Spleen (tissue), 13 donors: ENCODE results near the gene NR1I3. TPM values are rescaled to one million over a fixed set of nuclear protein-coding genes. Genes with fewer than 3 reads are reported as not detected.

Source experiments
- DNase-seq: peaks from one replicate; pipeline ENCODE4 v3.0.0-alpha.2; 2020
- H3K27ac ChIP-seq, 8 donors: fragments of 200-600 bp; sonication (generic) in 7 of 8; 1 replicate in 4 of 8; 2 replicates in 4 of 8; pipeline versions ENCODE4 v1.5.0 to v1.8.0; 2016 to 2021; ENCODE audit warnings: inconsistent platforms in 4 of 8, mild to moderate bottlenecking in 4 of 8, moderate library complexity in 1 of 8
- H3K27me3 ChIP-seq, 7 donors: fragments of 200-600 bp; sonication (generic) in 6 of 7; replicated peaks in 1 of 7; 1 replicate in 4 of 7; 2 replicates in 3 of 7; pipeline versions ENCODE4 v1.5.0 to v1.8.0; 2016 to 2021; ENCODE audit warnings: inconsistent platforms in 3 of 7, mild to moderate bottlenecking in 1 of 7
- H3K36me3 ChIP-seq, 6 donors: fragments of 200-600 bp; sonication (generic) in 5 of 6; 1 replicate in 4 of 6; 2 replicates in 2 of 6; pipeline versions ENCODE4 v1.5.0 to v1.8.0; 2016 to 2021; ENCODE audit warnings: inconsistent platforms in 2 of 6
- H3K4me1 ChIP-seq, 6 donors: fragments of 200-600 bp; sonication (generic) in 5 of 6; 1 replicate in 3 of 6; 2 replicates in 3 of 6; pipeline versions ENCODE4 v1.5.0 to v1.8.0; 2016 to 2021; ENCODE audit warnings: inconsistent platforms in 3 of 6
- H3K4me3 ChIP-seq, 8 donors: fragments of 200-600 bp; sonication (generic) in 7 of 8; 1 replicate in 4 of 8; 2 replicates in 4 of 8; pipeline versions ENCODE4 v1.5.0 to v1.8.0; 2016 to 2021; ENCODE audit warnings: inconsistent platforms in 4 of 8, mild to moderate bottlenecking in 4 of 8, moderate library complexity in 2 of 8
- H3K9me3 ChIP-seq, 8 donors: fragments of 200-600 bp; sonication (generic) in 7 of 8; 1 replicate in 4 of 8; 2 replicates in 4 of 8; pipeline versions ENCODE4 v1.5.0 to v1.8.0; 2016 to 2021; ENCODE audit warnings: inconsistent platforms in 4 of 8
- POLR2A ChIP-seq, 3 donors: fragments of 450-650 bp; IDR thresholded peaks; one replicate each; pipeline ENCODE4 v1.5.1; 2017; ENCODE audit warnings: antibody characterized with exemption in 3 of 3, mild to moderate bottlenecking in 1 of 3
- POLR2AphosphoS5 ChIP-seq, 3 donors: sonication (generic); formaldehyde crosslinking; IDR thresholded peaks; one replicate each; pipeline ENCODE4 v1.5.1; 2017; ENCODE audit warnings: antibody characterized with exemption in 3 of 3
- WGBS, 5 donors: extraction: QIAGEN DNeasy Blood & Tissue Kit in 3 of 5; methylation state at CpG; one replicate each; pipeline versions ENCODE4 v1.1.5 to v1.1.7; 2013 to 2018; 5-methylcytosine and 5-hydroxymethylcytosine counted together
- intact Hi-C: fragments of 100-400 bp; cut with DNase I; formaldehyde crosslinking; loops from one replicate; pipeline ENCODE4 v1.15.0; 2023; ENCODE audit warnings: low total_unique reads
- long read RNA-seq, 2 donors: transcript quantifications; one replicate each; lab custom pipeline, GENCODE V29; 2026
- polyA plus RNA-seq, 3 donors: library from polyadenylated mRNA; stranded (reverse); fragments of 200-250 nt; gene quantifications; one replicate each; pipeline ENCODE4 v1.2.1, GENCODE V29; 2013
- total RNA-seq, 7 donors: library from RNA; depleted of rRNA in 3 of 7; stranded (reverse); fragments of >200 nt in 3 of 7; fragmentation: NEBNext Ultra II Directional in 4 of 7; extraction: Animal tissue kit (Norgen Biotek cat#: 25700) in 4 of 7; gene quantifications; one replicate each; pipeline versions ENCODE4 v1.1.0 to v1.2.1, GENCODE V29; 2016 to 2021
- TF ChIP-seq, protein P1 (sequence below), 11 experiments: fragments of 200-600 bp in 7 of 11; fragments of 450-650 bp in 4 of 11; sonication (generic) in 4 of 11; IDR thresholded peaks in 8 of 11; conservative IDR thresholded peaks in 3 of 11; 1 replicate in 7 of 11; 2 replicates in 4 of 11; pipeline versions ENCODE4 v1.4.0 to v1.8.0; 2016 to 2021; ENCODE audit warnings: antibody characterized with exemption in 11 of 11, inconsistent platforms in 4 of 11, mild to moderate bottlenecking in 1 of 11
- donor health status: healthy with polysubstance abuse.
- donor health status: DM: no; HTN: no; CAD: no; lungs with moderate emphysema.
- donor health status: DM: no; HTN: no; CAD: no.
- donor health status: Bipolar disorder and iron deficiency.
- donor health status: healthy.
- donor health status: DM: no; HTN: no; CAD: no.
- donor health status: DM: yes; HTN: yes; CAD: no.

The NR1I3 gene, protein sequence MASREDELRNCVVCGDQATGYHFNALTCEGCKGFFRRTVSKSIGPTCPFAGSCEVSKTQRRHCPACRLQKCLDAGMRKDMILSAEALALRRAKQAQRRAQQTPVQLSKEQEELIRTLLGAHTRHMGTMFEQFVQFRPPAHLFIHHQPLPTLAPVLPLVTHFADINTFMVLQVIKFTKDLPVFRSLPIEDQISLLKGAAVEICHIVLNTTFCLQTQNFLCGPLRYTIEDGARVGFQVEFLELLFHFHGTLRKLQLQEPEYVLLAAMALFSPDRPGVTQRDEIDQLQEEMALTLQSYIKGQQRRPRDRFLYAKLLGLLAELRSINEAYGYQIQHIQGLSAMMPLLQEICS
- not detected for total RNA-seq
- polyA plus RNA-seq = under 1 TPM in 2 of 3 donors, not detected in 1; 0.06 to 0.11 TPM
- long read RNA-seq, donor 1 = 0 reads
- long read RNA-seq, donor 2 = 0 reads

DNA sequence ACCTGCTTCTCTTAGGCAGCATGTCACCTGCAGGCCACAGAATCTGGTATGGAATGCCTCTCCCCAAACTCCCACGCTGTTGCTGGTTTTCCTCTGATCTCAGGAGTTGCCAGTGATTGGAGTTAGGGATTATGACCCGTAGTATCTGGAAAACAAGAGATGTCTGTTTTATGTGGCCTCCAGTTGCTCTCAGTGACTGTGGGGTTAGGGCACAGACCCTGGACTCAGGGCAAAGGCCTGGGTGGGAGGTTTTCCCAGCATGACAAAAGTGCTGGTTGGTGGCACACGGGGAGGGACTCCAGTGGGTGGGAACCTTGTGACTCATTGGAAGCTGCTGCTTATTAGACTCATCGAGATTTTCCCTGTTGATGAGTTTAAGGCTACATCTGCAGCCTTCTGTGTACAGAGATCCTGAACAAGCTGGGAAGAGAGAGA is at the start of gene NR1I3:
TSS of gene NR1I3 (minus strand) at position 165 of the 435 bp plus-strand sequence. CDS start 1,638 bp downstream, outside the sequence.
- no peak for DNase-seq
- Histone ChIP-seq H3K27me3 (peaks cover 0 to 6% (median 0%) of the 10 kb centered on the region in 7 donors), H3K9me3 (no peaks in the 10 kb centered on the region), H3K36me3 (no peaks in the 10 kb centered on the region), H3K4me3 (no peak within 1 kb of the TSS), H3K4me1 (peaks cover 0 to 3% (median 0%) of the 10 kb centered on the region in 6 donors), H3K27ac (no peak within 1 kb of the TSS)
- no peak for TF ChIP-seq POLR2A (IDR thresholded peaks at IDR 0.05)
- TF ChIP-seq, protein P1, sequence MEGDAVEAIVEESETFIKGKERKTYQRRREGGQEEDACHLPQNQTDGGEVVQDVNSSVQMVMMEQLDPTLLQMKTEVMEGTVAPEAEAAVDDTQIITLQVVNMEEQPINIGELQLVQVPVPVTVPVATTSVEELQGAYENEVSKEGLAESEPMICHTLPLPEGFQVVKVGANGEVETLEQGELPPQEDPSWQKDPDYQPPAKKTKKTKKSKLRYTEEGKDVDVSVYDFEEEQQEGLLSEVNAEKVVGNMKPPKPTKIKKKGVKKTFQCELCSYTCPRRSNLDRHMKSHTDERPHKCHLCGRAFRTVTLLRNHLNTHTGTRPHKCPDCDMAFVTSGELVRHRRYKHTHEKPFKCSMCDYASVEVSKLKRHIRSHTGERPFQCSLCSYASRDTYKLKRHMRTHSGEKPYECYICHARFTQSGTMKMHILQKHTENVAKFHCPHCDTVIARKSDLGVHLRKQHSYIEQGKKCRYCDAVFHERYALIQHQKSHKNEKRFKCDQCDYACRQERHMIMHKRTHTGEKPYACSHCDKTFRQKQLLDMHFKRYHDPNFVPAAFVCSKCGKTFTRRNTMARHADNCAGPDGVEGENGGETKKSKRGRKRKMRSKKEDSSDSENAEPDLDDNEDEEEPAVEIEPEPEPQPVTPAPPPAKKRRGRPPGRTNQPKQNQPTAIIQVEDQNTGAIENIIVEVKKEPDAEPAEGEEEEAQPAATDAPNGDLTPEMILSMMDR (IDR thresholded peaks at IDR 0.05 in 8 of 11, conservative IDR thresholded peaks at IDR 0.05 in 3 of 11) = no peak
- WGBS, 5 donors = 75 to 81% (median 78%) methylated on average over 4 of the region's 4 CpGs
- intact Hi-C loops = no loop called here

DNA sequence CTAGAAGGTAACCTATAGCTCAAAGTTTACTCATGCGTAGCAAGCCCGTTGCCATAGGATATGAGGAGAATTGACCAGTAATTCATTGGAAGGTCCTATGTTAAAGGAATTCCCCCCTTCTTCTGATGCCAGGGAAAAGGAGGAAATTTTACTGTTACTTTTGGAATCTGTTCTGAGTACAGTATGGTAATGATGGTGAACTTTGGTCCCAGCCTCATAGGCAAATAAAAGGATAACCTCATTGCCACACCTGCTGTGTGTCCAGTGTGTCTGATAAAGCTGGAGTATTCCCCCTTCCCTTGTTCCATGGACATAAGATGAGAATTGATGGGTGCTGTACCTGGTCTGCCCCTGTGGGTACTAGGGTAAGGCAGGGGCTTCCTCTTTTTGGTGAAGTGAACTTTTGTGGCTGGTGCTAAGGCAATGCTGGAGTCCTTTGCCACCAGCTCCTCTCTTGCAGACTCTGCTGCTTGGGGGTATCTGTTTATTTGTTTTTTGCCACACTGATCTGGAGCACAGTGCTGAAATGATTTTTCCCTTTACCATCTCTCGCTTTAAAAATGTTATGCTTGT is 49.6 kb upstream of the NR1I3 start:
- WGBS, 5 donors = 88 to 96% (median 94%) methylated on average over 3 of the region's 3 CpGs
- Histone ChIP-seq H3K27me3 (no peaks in the 10 kb centered on the region), H3K27ac (no peak overlapping the region), H3K4me1 (peaks cover 0 to 5% (median 0%) of the 10 kb centered on the region in 6 donors), H3K9me3 (no peaks in the 10 kb centered on the region), H3K4me3 (no peak overlapping the region), H3K36me3 (no peaks in the 10 kb centered on the region)
- no peak for DNase-seq
- intact Hi-C loops = no loop called here
- TF ChIP-seq POLR2AphosphoS5 (IDR thresholded peaks at IDR 0.05) = no peak
- TF ChIP-seq, protein P1 (IDR thresholded peaks at IDR 0.05 in 8 of 11, conservative IDR thresholded peaks at IDR 0.05 in 3 of 11) = no peak
- no peak for TF ChIP-seq POLR2A (IDR thresholded peaks at IDR 0.05)

DNA sequence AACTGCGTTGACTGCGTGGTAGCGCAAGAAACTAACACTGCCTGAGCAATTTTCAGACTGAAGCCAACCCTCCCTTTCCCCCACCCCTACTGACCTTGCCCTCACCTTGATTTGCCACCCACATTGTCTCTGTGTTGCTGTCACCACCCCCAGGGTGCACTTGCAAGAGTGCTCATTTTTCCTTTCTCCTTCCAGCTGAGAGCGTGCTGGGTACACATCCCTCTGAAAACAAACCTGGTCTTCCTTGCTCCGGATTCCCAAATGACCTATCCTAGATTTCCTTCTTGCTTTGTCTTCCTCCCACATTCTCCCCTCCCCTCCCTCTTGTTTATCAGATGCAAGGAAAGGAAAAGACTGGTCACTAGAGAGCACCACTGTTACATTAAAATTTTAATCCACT is 47.5 kb upstream of the NR1I3 start:
- H3K27ac ChIP-seq = no peak overlapping the region
- TF ChIP-seq POLR2A (IDR thresholded peaks at IDR 0.05) = no peak
- no peak for TF ChIP-seq POLR2AphosphoS5 (IDR thresholded peaks at IDR 0.05)
- TF ChIP-seq, protein P1 (IDR thresholded peaks at IDR 0.05 in 8 of 11, conservative IDR thresholded peaks at IDR 0.05 in 3 of 11) = no peak
- 79 to 89% (median 83%) methylated on average over 5 of the region's 5 CpGs for WGBS, 5 donors
- no peaks in the 10 kb centered on the region for H3K27me3 ChIP-seq
- no peaks in the 10 kb centered on the region for H3K36me3 ChIP-seq
- H3K9me3 ChIP-seq = no peaks in the 10 kb centered on the region
- no peak overlapping the region for H3K4me3 ChIP-seq
- peaks cover 0 to 6% (median 0%) of the 10 kb centered on the region in 6 donors for H3K4me1 ChIP-seq
- intact Hi-C loops = no loop called here
- no peak for DNase-seq

DNA sequence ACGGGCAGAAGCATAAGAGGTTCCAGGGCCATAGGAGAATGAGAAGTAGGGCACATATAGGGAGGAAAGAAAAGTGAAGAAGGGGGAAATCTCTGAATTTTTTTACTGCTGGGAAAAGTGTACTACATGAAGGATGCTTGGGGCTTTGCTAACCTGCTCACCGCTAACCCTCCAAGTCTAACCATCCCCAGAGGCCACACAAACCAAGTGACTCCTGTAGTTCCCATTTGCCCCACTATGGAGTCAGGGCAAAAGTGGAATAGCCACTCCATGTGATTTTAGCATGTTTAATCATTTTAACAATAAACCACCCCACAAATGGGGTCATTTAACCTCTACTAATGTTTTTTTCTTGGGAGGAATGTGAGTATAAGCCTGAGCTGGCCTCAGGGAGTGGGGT is 47.1 kb upstream of the NR1I3 start:
- H3K4me1 ChIP-seq = peaks cover 0 to 6% (median 0%) of the 10 kb centered on the region in 6 donors
- TF ChIP-seq, protein P1 (IDR thresholded peaks at IDR 0.05 in 8 of 11, conservative IDR thresholded peaks at IDR 0.05 in 3 of 11) = no peak
- TF ChIP-seq POLR2AphosphoS5 (IDR thresholded peaks at IDR 0.05) = no peak
- no peak for TF ChIP-seq POLR2A (IDR thresholded peaks at IDR 0.05)
- no peak overlapping the region for H3K4me3 ChIP-seq
- H3K27me3 ChIP-seq = no peaks in the 10 kb centered on the region
- H3K9me3 ChIP-seq = no peaks in the 10 kb centered on the region
- no peak for DNase-seq
- 90 to 100% (median 97%) methylated on average over 2 of the region's 2 CpGs for WGBS, 5 donors
- no peaks in the 10 kb centered on the region for H3K36me3 ChIP-seq
- H3K27ac ChIP-seq = no peak overlapping the region
- intact Hi-C loops = no loop called here
